Measurements from ENCODE around the gene CALHM3.

DNA sequence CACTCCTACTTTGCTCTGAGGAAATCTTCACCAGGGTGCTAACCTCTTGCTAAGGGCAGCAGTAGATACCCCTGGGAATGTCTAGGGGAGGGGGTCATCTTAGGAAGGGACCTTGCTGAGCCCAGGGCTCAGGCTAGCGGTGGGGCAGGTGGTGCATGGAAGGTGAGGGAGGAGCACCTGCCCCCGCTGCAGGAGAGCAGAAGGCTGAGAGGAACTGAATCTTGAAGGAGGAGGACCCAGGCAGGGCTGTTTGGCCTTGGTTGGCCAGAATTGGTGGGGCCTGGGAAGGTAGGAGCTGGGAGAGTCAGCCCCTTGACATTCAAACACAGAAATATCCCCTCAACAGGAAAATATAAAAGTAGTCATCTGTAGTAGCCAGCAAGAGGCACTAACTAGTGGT is 7.0 kb downstream of the CALHM3 start:
- TF ChIP-seq, protein P1, sequence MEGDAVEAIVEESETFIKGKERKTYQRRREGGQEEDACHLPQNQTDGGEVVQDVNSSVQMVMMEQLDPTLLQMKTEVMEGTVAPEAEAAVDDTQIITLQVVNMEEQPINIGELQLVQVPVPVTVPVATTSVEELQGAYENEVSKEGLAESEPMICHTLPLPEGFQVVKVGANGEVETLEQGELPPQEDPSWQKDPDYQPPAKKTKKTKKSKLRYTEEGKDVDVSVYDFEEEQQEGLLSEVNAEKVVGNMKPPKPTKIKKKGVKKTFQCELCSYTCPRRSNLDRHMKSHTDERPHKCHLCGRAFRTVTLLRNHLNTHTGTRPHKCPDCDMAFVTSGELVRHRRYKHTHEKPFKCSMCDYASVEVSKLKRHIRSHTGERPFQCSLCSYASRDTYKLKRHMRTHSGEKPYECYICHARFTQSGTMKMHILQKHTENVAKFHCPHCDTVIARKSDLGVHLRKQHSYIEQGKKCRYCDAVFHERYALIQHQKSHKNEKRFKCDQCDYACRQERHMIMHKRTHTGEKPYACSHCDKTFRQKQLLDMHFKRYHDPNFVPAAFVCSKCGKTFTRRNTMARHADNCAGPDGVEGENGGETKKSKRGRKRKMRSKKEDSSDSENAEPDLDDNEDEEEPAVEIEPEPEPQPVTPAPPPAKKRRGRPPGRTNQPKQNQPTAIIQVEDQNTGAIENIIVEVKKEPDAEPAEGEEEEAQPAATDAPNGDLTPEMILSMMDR (IDR thresholded peaks at IDR 0.05): no peak
- TF ChIP-seq POLR2AphosphoS5 (IDR thresholded peaks at IDR 0.05): no peak
- TF ChIP-seq POLR2A (IDR thresholded peaks at IDR 0.05): no peak
- no peak for TF ChIP-seq EP300 (IDR thresholded peaks at IDR 0.05)
